NCI-H2196 (cell line): ENCODE data around the gene EVI5.
"Not testable (repeated sequence)": the region's sequence is repeated elsewhere in the genome, so short reads cannot be mapped to it uniquely, and the experiment has no call there.

Experiments
- DNase-seq: peaks from one replicate; lab custom pipeline; 2025; ENCODE audit not compliant: unreplicated experiment; lab: John Stamatoyannopoulos, UW

The EVI5 gene

GRCh38 chr1:92792340-92792782 is 7.5 kb upstream of the EVI5 start:
- no peak for DNase-seq

- DNase-seq, result no peak
These were observed 6.7 kb upstream of the EVI5 start for GRCh38 chr1:92791487-92792066.

GRCh38 chr1:92790867-92791266 is 6.0 kb upstream of the EVI5 start:
- DNase-seq, result no peak

GRCh38 chr1:92790081-92790480 is 5.2 kb upstream of the EVI5 start:
- no peak for DNase-seq

GRCh38 chr1:92786111-92786901 is 1.4 kb upstream of the EVI5 start:
- no peak for DNase-seq

- no peak for DNase-seq
These were observed 778 bp downstream of the EVI5 start for GRCh38 chr1:92784021-92784638.

GRCh38 chr1:92783550-92783949 is 1.4 kb downstream of the EVI5 start:
- not testable (repeated sequence) for DNase-seq

- DNase-seq, result no peak
These were observed 6.5 kb downstream of the EVI5 start for GRCh38 chr1:92778376-92778775.

GRCh38 chr1:92774407-92774806 is 10.5 kb downstream of the EVI5 start:
- no peak for DNase-seq

GRCh38 chr1:92773749-92774148 is 11.2 kb downstream of the EVI5 start:
- not testable (repeated sequence) for DNase-seq

- DNase-seq, result no peak
These were observed 15.1 kb downstream of the EVI5 start for GRCh38 chr1:92769856-92770255.

GRCh38 chr1:92768915-92769314 is 16.0 kb downstream of the EVI5 start:
- no peak for DNase-seq

GRCh38 chr1:92768296-92768695 is 16.6 kb downstream of the EVI5 start:
- no peak for DNase-seq

GRCh38 chr1:92764116-92764515 is 20.8 kb downstream of the EVI5 start:
- no peak for DNase-seq

GRCh38 chr1:92762355-92762754 is 22.6 kb downstream of the EVI5 start:
- DNase-seq, result no peak

GRCh38 chr1:92759361-92759760 is 25.5 kb downstream of the EVI5 start:
- no peak for DNase-seq

GRCh38 chr1:92756537-92756936 is 28.4 kb downstream of the EVI5 start:
- no peak for DNase-seq

- DNase-seq, result no peak
These were observed 29.1 kb downstream of the EVI5 start for GRCh38 chr1:92755541-92756461.

- DNase-seq, result no peak
These were observed 30.2 kb downstream of the EVI5 start for GRCh38 chr1:92754719-92755050.

GRCh38 chr1:92754000-92754718 is 30.7 kb downstream of the EVI5 start:
- no peak for DNase-seq

- no peak for DNase-seq
These were observed 32.2 kb downstream of the EVI5 start for GRCh38 chr1:92752719-92753118.
